Measurements from ENCODE around the gene SUMO3. TPM values are rescaled to one million over a fixed set of nuclear protein-coding genes. Genes with fewer than 3 reads are reported as not detected.

The SUMO3 gene
- polyA plus RNA-seq, 1 donor (not counting 4 experiments of a cell fraction or from before 2014, with no cell fraction given), result 115 TPM

GRCh38 chr21:44767834-44768831, 49.7 kb downstream of the SUMO3 start:
- Histone ChIP-seq H3K9me3 (ENCODE audit: control insufficient read depth, low read depth, low read length) (no peaks in the 10 kb centered on the region), H4K20me1 (ENCODE audit: control insufficient read depth, extremely low read depth, insufficient read depth, low read length) (no peaks in the 10 kb centered on the region), H3K4me1 (ENCODE audit: control insufficient read depth, extremely low read depth, insufficient read depth, low read length) (peaks cover 25% of the 10 kb centered on the region), H3K4me2 (ENCODE audit: control insufficient read depth, extremely low read depth, insufficient read depth, low read depth, low read length) (no peak overlapping the region), H2AFZ (ENCODE audit: control insufficient read depth, low read length) (no peak overlapping the region), H3K27me3 (ENCODE audit: control insufficient read depth, extremely low read depth, insufficient read depth, low read length) (peaks cover 5% of the 10 kb centered on the region), H3K79me2 (ENCODE audit: control insufficient read depth, insufficient read depth, low read length) (no peaks in the 10 kb centered on the region), H3K4me3 (ENCODE audit: control insufficient read depth in 2 of 3, extremely low read depth in 1 of 3, insufficient read depth in 2 of 3, low read depth in 1 of 3, low read length in 3 of 3) (no peak overlapping the region), H3K9me1 (ENCODE audit: control insufficient read depth, extremely low read depth, insufficient read depth, low read length) (no peaks in the 10 kb centered on the region), H3K9ac (ENCODE audit: control insufficient read depth, extremely low read depth, insufficient read depth, low read length) (no peak overlapping the region), H3K27ac (ENCODE audit: control insufficient read depth, insufficient read depth, low read length) (no peak overlapping the region), H3K36me3 (ENCODE audit: control insufficient read depth in 2 of 2, extremely low read depth in 1 of 2, insufficient read depth in 2 of 2, low read length in 2 of 2) (peaks cover 8 to 15% of the 10 kb centered on the region in 2 experiments)
- DNase-seq (ENCODE audit: low read depth, low spot score) (no peak), FAIRE-seq (no peak)
- no peak for TF ChIP-seq CTCF (optimal IDR thresholded peaks at IDR 0.05 in 1 of 3, IDR thresholded peaks at IDR 0.05 in 1 of 3, conservative IDR thresholded peaks at IDR 0.05 in 1 of 3; ENCODE audit: extremely low read depth in 1 of 3, insufficient read depth in 2 of 3, low read length in 3 of 3)
- dilution Hi-C loops (cut with MboI; ENCODE audit: extremely low pct_ligation_motif_present, low sequenced_read_pairs), result no loop called here

- H3K9me1 ChIP-seq (ENCODE audit: control insufficient read depth, extremely low read depth, insufficient read depth, low read length), result no peaks in the 10 kb centered on the region
- no peaks in the 10 kb centered on the region for H3K9me3 ChIP-seq (ENCODE audit: control insufficient read depth, low read depth, low read length)
- H4K20me1 ChIP-seq (ENCODE audit: control insufficient read depth, extremely low read depth, insufficient read depth, low read length), result no peaks in the 10 kb centered on the region
- H3K36me3 ChIP-seq (ENCODE audit: control insufficient read depth in 2 of 2, extremely low read depth in 1 of 2, insufficient read depth in 2 of 2, low read length in 2 of 2), result peaks cover 3 to 9% of the 10 kb centered on the region in 2 experiments
- no peak overlapping the region for H3K4me3 ChIP-seq (ENCODE audit: control insufficient read depth in 2 of 3, extremely low read depth in 1 of 3, insufficient read depth in 2 of 3, low read depth in 1 of 3, low read length in 3 of 3)
- dilution Hi-C loops (cut with MboI; ENCODE audit: extremely low pct_ligation_motif_present, low sequenced_read_pairs), result no loop called here
- H3K4me1 ChIP-seq (ENCODE audit: control insufficient read depth, extremely low read depth, insufficient read depth, low read length), result peaks cover 26% of the 10 kb centered on the region
- H3K4me2 ChIP-seq (ENCODE audit: control insufficient read depth, extremely low read depth, insufficient read depth, low read depth, low read length), result no peak overlapping the region
- no peak for TF ChIP-seq EZH2 (IDR thresholded peaks at IDR 0.05; ENCODE audit: low read length)
- no peak for TF ChIP-seq CTCF (optimal IDR thresholded peaks at IDR 0.05 in 1 of 3, IDR thresholded peaks at IDR 0.05 in 1 of 3, conservative IDR thresholded peaks at IDR 0.05 in 1 of 3; ENCODE audit: extremely low read depth in 1 of 3, insufficient read depth in 2 of 3, low read length in 3 of 3)
- H3K79me2 ChIP-seq (ENCODE audit: control insufficient read depth, insufficient read depth, low read length), result no peaks in the 10 kb centered on the region
- H3K9ac ChIP-seq (ENCODE audit: control insufficient read depth, extremely low read depth, insufficient read depth, low read length), result no peak overlapping the region
- no peak for DNase-seq (ENCODE audit: low read depth, low spot score)
- no peak overlapping the region for H3K27ac ChIP-seq (ENCODE audit: control insufficient read depth, insufficient read depth, low read length)
- H2AFZ ChIP-seq (ENCODE audit: control insufficient read depth, low read length), result no peak overlapping the region
- H3K27me3 ChIP-seq (ENCODE audit: control insufficient read depth, extremely low read depth, insufficient read depth, low read length), result peaks cover 5% of the 10 kb centered on the region
- no peak for FAIRE-seq
Measured at GRCh38 chr21:44766818-44767354, 51.0 kb downstream of the SUMO3 start.
